Vagina (tissue), 2 donors: ENCODE results near the gene LHFPL3.

Experiments
- CTCF ChIP-seq, 3 experiments: fragments of 450-650 bp in 2 of 3; fragments of 200-600 bp in 1 of 3; sonication (generic) in 1 of 3; IDR thresholded peaks; one replicate each; pipeline ENCODE4 v1.5.1; 2017 to 2019; ENCODE audit warnings: antibody characterized with exemption in 3 of 3, mild to moderate bottlenecking in 2 of 3, moderate library complexity in 2 of 3
- POLR2AphosphoS5 ChIP-seq, 2 donors: sonication (generic); formaldehyde crosslinking; IDR thresholded peaks; one replicate each; pipeline ENCODE4 v1.9.0; 2017; ENCODE audit warnings: antibody characterized with exemption in 2 of 2, mild to moderate bottlenecking in 2 of 2, low read depth in 1 of 2; ENCODE audit not compliant: insufficient read depth in 1 of 2

- no peak for TF ChIP-seq POLR2AphosphoS5 (IDR thresholded peaks at IDR 0.05; ENCODE audit: insufficient read depth in 1 of 2, low read depth in 1 of 2)
- no peak for TF ChIP-seq CTCF (IDR thresholded peaks at IDR 0.05)
Observed at GRCh38 chr7:104758504-104758903, 430.1 kb downstream of the LHFPL3 start.
